ENCODE data around the gene TRNAU1AP. TPM values are rescaled to one million over a fixed set of nuclear protein-coding genes. Genes with fewer than 3 reads are reported as not detected.
A peak's percentile ranks its signal among the peaks of the same experiment; 100 is the strongest.

Gene TRNAU1AP
- total RNA-seq, 1 donor from 2014 or later, result 39.6 TPM

DNA sequence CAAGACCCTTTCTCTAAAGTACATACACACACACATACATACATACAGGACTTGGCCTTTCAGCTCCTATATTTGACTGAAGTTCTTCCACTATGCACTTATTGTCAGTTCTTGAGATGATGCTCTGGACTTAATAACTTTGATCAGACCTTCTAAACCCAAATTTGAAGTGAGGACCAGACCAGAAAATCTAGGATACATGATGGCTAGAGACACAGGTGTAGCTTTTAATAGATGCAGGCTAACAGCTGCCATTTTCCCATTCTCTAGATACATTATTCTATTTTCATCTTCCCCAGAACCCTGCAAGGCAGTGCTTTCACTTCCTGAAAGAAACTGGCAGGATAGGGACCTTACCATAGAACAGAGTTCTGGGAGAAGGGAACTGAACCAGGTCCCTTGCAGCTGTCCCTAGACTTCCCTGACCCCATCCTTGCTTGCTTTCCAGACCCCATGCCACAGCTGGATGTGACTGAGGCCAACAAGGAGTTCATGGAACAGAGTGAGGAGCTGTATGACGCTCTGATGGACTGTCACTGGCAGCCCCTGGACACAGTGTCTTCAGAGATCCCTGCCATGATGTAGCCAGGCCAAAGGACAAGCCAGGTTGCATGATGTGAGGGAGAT lies 24.3 kb downstream of the TRNAU1AP start:
- peaks cover 3% of the 10 kb centered on the region for H3K27me3 Mint-ChIP-seq (ENCODE audit: unreplicated experiment)
- H3K4me1 Mint-ChIP-seq (ENCODE audit: unreplicated experiment), result peaks cover 24% of the 10 kb centered on the region
- no peak overlapping the region for H3K27ac Mint-ChIP-seq (ENCODE audit: unreplicated experiment)
- H3K9me3 Mint-ChIP-seq (ENCODE audit: unreplicated experiment), result no peaks in the 10 kb centered on the region
- DNase-seq (ENCODE audit: low spot score), result no peak
- TF ChIP-seq, protein P1, sequence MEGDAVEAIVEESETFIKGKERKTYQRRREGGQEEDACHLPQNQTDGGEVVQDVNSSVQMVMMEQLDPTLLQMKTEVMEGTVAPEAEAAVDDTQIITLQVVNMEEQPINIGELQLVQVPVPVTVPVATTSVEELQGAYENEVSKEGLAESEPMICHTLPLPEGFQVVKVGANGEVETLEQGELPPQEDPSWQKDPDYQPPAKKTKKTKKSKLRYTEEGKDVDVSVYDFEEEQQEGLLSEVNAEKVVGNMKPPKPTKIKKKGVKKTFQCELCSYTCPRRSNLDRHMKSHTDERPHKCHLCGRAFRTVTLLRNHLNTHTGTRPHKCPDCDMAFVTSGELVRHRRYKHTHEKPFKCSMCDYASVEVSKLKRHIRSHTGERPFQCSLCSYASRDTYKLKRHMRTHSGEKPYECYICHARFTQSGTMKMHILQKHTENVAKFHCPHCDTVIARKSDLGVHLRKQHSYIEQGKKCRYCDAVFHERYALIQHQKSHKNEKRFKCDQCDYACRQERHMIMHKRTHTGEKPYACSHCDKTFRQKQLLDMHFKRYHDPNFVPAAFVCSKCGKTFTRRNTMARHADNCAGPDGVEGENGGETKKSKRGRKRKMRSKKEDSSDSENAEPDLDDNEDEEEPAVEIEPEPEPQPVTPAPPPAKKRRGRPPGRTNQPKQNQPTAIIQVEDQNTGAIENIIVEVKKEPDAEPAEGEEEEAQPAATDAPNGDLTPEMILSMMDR (IDR thresholded peaks at IDR 0.05; ENCODE audit: unreplicated experiment), result no peak
- H3K36me3 Mint-ChIP-seq (ENCODE audit: low read depth, unreplicated experiment), result peaks cover 24% of the 10 kb centered on the region
- H3K4me3 Mint-ChIP-seq (ENCODE audit: unreplicated experiment), result no peak overlapping the region

DNA sequence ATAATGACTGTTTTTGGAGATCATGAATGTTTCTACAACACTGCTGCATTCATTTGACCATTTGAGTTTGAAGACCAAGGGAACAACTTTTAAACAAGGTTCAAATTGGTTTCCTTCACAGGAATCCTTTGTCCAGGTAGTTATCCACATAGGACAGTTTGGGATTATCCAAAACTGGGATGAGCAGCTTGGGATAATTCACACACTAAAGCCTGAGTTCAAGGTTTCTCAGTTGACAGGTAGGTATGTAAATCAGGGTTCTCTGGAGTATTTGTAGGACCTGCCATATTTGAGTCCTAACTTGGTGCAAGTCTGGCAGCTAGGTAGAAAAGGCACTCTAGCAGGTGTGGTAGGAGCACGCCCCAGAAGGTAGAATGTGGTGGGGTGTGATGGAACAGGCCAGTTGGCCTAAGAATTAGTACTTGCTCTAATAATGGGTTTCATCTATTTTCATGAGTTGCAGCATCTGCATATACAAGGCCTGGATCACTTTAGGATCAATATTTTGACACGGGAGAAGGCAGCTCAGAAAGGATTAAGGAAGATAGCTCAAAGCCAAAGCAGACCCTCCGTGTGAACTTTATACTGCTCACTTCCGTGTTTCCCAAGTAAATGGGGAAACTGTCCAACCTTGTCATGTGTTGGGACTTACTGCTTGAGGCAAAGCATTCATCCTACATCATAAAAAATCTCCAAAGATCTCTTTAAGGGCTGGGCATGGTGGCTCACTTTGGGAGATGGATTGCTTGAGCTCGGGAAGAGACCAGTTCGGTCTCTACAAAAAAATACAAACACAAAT lies 25.1 kb downstream of the TRNAU1AP start:
- Mint-ChIP-seq H3K4me3 (ENCODE audit: unreplicated experiment) (no peak overlapping the region), H3K27ac (ENCODE audit: unreplicated experiment) (peak overlapping the region; percentile 20), H3K27me3 (ENCODE audit: unreplicated experiment) (peaks cover 8% of the 10 kb centered on the region), H3K9me3 (ENCODE audit: unreplicated experiment) (no peaks in the 10 kb centered on the region), H3K36me3 (ENCODE audit: low read depth, unreplicated experiment) (peaks cover 24% of the 10 kb centered on the region), H3K4me1 (ENCODE audit: unreplicated experiment) (peaks cover 26% of the 10 kb centered on the region)
- DNase-seq (ENCODE audit: low spot score), result no peak
- TF ChIP-seq, protein P1 (IDR thresholded peaks at IDR 0.05; ENCODE audit: unreplicated experiment), result no peak

DNA sequence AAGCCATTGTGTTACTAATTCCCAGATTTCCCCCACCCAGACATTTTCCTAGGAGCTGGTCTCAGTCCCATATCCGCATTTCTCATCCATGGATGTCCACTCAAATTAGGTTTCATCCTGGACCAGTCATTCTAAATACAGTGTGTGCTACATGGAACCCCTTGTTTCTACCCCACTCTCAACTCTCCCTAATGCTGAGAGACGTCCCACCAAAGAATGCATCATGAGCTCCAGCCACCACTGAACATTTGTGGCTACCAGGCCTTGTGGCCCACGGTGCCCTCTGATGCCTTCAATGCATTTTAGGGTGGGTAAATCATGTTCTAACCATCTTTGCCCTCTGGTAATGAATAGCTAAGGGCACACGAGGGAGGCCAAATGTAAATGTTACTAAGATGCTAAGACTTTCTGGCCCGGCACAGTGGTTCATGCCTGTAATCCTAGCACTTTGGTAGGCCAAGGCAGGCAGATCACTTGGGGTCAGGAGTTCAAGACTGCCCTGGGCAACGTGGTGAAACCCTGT lies 25.9 kb downstream of the TRNAU1AP start:
- peaks cover 29% of the 10 kb centered on the region for H3K4me1 Mint-ChIP-seq (ENCODE audit: unreplicated experiment)
- DNase-seq (ENCODE audit: low spot score), result no peak
- peak overlapping the region; percentile 54 for H3K27ac Mint-ChIP-seq (ENCODE audit: unreplicated experiment)
- peaks cover 24% of the 10 kb centered on the region for H3K36me3 Mint-ChIP-seq (ENCODE audit: low read depth, unreplicated experiment)
- peak overlapping the region; percentile 2 for H3K4me3 Mint-ChIP-seq (ENCODE audit: unreplicated experiment)
- H3K27me3 Mint-ChIP-seq (ENCODE audit: unreplicated experiment), result peaks cover 8% of the 10 kb centered on the region
- H3K9me3 Mint-ChIP-seq (ENCODE audit: unreplicated experiment), result no peaks in the 10 kb centered on the region
- TF ChIP-seq, protein P1 (IDR thresholded peaks at IDR 0.05; ENCODE audit: unreplicated experiment), result no peak

DNA sequence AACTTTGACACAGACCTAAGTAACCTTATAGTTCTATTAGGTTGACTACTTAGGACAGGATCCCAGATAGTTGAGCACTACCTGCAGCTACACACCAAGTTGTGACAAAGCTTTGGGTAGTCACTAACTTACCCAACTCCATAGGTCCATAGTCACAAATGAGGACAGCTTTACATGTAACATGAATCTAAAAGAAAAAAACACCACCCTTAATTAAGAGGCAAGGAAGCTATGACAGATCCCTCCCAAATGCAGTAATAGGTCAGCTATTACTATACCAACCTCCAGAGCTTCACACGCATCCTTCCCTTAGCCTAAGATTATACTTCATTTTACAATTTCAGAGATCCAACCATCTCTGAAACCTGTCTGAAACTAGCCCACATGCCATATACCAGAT lies 26.5 kb downstream of the TRNAU1AP start:
- peak overlapping the region; percentile 34 for H3K4me3 Mint-ChIP-seq (ENCODE audit: unreplicated experiment)
- no peaks in the 10 kb centered on the region for H3K9me3 Mint-ChIP-seq (ENCODE audit: unreplicated experiment)
- H3K27me3 Mint-ChIP-seq (ENCODE audit: unreplicated experiment), result peaks cover 8% of the 10 kb centered on the region
- peaks cover 24% of the 10 kb centered on the region for H3K36me3 Mint-ChIP-seq (ENCODE audit: low read depth, unreplicated experiment)
- peaks cover 29% of the 10 kb centered on the region for H3K4me1 Mint-ChIP-seq (ENCODE audit: unreplicated experiment)
- TF ChIP-seq, protein P1 (IDR thresholded peaks at IDR 0.05; ENCODE audit: unreplicated experiment), result no peak
- no peak for DNase-seq (ENCODE audit: low spot score)
- H3K27ac Mint-ChIP-seq (ENCODE audit: unreplicated experiment), result peak overlapping the region; percentile 50

All from endothelial cell (in vitro differentiated cells).